GM13977 (cell line): ENCODE results near the gene PRAMEF25.
"Not testable (repeated sequence)": the region's sequence is repeated elsewhere in the genome, so short reads cannot be mapped to it uniquely, and the experiment has no call there.

Experiments used
- DNase-seq: peaks from one replicate; pipeline ENCODE4 v3.0.0; 2012; ENCODE audit warnings: low spot score
- in situ Hi-C: fragments of 300-500 bp; cut with MboI; formaldehyde crosslinking; loops from one replicate; pipeline ENCODE4 v1.12.0; 2022; ENCODE audit warnings: low sequenced_read_pairs, low pct_unique_long_range_greater_than_20kb, mixed read lengths, inconsistent platforms; ENCODE audit not compliant: unreplicated experiment

Gene PRAMEF25

DNA sequence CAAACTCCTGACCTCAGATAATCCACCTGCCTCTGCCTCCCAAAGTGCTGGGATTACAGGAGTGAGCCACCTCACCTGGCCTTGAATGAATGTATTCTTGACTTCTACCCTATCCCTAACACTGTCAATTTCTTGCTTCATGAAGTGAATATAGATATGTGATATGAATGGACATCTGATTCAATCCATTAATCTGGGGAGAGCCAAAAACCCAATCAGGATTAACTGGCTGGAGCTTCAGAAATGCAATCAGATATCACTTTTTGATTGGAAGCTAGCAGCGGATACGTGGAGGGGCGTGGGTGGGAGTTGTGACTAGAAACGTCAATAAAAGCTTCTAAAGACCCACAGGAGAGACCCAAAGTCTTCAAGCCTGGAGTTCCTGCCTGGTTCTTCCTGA is at the start of gene PRAMEF25:
Gene PRAMEF25 (plus strand): TSS at position 301 of the 400 bp plus-strand sequence. CDS start 2,920 bp downstream, outside the sequence.
- in situ Hi-C loops, DNase-seq: not testable (repeated sequence)

- in situ Hi-C loops, DNase-seq: not testable (repeated sequence)
Observed at GRCh38 chr1:13056475-13056874, 14.1 kb upstream of the PRAMEF25 start, which contains the start of gene PRAMEF27. Gene PRAMEF27, minus strand, starts transcription at chr1:13056575. Its CDS starts 2,916 bp downstream, at chr1:13053659.

DNA sequence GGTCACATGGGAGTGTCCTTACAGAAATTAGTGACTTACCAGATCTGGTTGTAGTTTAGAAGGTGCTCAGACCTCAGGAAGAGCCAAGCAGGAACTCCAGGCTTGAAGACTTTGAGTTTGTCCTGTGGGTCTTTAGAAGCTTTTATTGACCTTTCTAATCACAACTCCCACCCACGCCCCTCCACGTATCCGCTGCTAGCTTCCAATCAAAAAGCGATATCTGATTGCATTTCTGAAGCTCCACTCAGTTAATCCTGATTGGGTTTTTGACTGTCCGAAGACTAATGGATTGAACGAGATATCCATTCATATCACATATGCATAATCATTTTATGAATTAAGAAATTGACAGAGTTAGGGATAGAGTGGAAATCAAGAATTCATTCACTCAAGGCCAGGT is 46.2 kb downstream of the PRAMEF25 start, which contains the start of gene HNRNPCL2:
Gene HNRNPCL2 (minus strand): TSS at position 101 of the 400 bp plus-strand sequence. CDS start 454 bp downstream, outside the sequence.
- DNase-seq, in situ Hi-C loops: not testable (repeated sequence)
